Midbrain (tissue), 1 donor: ENCODE measurements around the gene HOXD1.

ENCODE experiments used
- DNase-seq: peaks from one replicate; lab custom pipeline; 2025; lab: John Stamatoyannopoulos, UW

HOXD1 gene

DNA sequence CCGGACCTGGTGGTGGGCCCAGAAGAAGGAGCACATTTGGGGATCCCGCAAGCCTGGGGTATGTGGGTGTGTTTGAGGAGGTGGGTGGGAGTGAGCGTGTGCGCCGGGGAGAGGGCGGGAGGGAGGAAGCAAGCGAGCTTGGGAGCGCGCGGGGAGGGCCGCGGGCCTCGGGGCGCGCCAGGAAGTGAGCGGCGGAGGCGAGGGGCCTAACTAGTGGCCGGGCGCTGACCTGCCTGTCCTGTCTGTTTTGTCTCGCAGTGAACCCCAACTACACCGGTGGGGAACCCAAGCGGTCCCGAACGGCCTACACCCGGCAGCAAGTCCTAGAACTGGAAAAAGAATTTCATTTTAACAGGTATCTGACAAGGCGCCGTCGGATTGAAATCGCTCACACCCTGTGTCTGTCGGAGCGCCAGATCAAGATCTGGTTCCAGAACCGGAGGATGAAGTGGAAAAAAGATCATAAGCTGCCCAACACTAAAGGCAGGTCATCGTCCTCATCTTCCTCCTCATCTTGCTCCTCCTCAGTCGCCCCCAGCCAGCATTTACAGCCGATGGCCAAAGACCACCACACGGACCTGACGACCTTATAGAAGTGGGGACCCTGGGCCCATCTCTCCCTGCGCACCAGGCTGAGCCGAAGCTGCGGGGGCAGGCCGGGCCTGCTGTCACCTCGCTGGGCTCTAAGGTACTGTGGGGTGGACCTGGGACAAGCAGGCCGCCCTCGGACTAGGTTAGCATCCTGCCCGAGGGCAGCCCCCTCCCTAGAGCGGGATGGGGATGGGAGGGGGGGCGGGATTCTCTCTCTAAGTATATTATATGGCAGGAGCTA is 35.9 kb upstream of the HOXD1 start:
- DNase-seq = no peak

DNA sequence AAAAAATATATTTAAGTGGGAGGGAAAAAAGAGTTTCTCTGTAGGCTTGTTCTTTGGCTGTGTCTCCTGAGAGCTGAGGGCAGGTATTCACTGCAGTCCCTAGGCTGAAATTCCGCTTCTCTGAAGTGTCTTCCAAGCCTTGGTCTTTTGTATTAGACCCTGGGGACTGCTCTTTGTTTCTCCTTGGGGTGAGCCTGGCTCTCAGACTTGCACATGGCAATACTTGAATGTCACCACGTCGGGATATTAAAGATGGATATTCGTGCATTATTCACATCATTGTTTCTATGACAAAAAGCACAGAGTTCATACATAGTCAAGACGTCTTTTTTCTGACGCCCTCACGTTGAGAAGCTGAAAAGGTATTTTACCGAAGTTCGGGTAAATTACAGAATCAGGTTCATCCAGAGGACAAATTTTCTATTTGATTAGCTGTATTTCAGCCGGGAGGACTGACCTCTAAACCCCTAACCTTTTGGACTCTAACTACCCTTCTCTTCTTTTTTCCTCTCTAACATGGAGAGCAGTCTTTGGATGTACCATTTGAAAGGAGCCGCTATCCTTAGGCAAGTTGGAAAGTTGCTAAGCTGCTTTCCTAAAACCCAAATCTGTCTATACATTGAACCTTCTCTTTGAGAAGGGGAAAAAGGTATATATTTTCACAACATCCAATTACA is 33.8 kb upstream of the HOXD1 start:
- DNase-seq = no peak

DNA sequence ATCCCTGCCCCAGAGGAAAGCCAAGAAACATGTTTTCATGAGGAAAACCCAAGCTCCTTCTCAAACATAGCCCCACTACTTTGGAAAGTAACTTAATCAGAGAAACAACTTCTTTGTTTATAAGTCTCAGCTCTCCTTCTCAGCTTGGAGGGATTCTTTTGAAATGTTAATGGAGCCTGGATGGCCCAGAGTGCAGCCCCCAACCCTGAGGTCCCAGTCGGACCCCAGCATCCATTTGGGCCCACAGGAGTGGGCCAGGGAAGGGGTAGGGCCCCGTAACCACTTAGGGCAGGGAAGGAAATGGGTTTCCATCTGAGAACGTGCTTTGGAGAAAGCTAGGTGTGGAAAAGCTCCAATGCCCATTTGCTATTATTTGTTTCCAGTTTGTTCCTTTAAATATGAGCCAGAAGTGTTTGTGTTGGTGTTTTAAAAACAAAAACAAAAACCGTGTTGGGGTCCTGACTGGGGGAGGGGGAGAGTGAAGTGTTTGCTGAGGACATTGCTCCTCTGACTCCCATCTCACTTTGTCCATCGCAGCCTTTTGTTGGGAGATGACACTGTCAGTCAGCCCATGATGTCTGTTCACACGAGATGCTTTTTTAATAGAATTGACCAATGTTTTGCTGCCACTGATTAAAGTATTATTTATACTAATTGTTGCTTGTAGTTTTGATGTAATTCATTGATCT is 33.0 kb upstream of the HOXD1 start:
- DNase-seq = no peak

DNA sequence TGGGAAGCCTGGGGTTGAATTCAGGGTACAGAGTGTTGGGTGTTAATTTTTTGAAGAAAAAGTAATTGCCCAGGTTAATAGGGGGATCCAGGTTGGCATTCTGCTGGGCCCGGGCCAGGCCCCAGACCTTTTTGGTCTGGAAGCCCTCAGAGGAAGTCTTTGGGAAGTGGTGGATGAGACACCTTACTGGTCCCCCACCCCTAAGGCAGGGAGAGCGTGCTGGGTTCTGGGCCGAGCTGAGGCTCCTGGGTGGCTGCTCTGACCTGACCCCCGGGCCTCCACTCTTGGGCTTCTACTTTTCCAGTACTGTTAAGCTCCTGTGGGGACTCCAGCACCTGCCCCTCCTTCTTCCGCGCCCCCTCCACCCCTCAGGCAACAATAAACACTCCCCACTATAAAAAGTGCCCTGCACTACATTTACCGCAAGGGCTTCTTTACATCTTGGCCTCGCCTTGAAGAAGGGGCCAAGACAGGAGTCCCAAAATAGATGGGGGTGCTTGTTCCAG is 32.1 kb upstream of the HOXD1 start:
- DNase-seq = no peak

DNA sequence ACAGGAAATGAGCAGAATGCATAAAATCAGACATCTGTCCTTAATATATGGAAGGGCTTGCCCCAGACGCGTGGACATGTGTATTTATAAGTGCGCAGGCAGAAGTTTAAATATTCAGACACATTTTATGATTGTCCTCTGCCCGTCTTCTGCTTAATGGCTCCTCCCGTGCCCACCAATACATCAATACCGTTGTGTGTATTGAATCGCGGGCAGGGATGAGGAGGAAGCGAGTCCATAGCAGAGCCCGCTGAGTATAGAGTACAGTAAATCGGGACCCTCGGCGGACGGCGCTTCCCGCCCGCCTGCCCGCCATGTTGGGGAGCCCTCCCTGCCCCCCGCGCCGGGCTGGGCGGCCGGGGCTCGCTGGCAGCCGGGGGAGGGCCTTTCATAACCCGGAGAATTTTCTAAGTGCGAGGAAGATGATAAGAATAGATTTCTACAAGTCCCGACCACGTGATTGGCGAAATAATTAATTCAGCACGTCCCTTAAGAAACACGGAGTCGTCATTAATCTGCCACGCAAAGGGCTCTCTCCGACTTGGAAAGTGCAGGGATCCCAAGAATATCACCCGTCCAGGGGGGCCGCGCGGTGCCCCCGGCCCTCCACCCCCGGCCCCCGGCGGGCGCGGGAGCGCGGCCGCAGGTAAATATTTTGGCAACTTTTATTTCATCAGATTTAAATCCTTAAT is 31.5 kb upstream of the HOXD1 start, which contains the start of gene HOXD3:
Gene HOXD3 (plus strand): TSS at position 501 of the 692 bp plus-strand sequence. CDS start 11,808 bp downstream, outside the sequence.
- DNase-seq = no peak

DNA sequence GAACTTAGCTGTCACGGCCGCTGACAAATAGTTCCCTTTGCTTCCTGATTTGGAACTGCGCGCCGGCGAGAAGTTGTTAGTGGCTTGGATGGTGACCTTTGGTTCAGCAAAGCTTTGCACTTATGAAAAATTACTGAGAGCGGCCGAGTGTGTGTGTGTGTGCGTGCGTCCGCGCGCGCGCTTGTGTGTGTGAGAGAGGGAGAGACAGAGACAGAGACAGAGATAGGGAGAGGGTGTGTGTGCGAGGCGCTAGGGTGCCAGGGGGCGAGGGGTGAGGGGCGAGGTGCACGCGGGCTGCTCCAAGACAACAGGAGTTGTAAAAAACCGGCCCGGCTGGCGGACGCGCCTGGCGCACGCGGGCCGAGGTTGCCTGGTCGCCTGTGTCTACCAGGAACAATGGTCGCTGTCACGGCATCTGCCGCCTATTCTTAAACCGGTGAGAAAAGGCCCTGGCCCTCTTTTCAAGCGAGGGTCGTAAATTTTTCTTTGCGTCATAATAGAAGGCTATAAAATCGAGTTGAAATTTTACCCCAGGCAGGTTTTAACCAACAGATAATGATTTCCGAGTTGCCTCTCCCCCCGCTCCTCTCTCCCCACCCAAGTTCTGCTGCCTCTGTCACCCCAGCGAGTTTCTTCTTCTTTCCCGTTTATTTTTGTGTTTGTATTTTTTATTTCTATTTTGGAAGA is 30.8 kb upstream of the HOXD1 start:
- no peak for DNase-seq

DNA sequence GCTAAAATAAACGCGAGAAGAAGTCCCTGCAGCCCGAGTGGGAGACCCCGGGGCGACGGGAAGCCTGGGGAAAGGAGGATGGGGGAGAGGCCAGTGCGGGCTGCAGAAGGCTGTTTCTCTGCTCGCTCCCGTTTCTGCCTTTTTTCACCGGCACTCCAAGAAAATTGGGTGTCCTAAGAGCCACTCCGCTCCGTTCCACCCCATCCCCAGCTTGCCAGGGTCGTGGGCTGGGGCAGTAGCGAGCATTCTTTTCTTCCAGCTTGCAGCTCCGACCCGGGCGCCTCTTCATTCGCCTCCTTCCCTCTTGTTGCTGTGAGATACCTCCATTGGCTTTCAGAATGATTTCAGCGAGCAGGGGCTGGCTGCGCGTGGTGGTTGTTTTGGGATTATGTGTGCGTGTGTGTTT is 30.3 kb upstream of the HOXD1 start:
- no peak for DNase-seq

DNA sequence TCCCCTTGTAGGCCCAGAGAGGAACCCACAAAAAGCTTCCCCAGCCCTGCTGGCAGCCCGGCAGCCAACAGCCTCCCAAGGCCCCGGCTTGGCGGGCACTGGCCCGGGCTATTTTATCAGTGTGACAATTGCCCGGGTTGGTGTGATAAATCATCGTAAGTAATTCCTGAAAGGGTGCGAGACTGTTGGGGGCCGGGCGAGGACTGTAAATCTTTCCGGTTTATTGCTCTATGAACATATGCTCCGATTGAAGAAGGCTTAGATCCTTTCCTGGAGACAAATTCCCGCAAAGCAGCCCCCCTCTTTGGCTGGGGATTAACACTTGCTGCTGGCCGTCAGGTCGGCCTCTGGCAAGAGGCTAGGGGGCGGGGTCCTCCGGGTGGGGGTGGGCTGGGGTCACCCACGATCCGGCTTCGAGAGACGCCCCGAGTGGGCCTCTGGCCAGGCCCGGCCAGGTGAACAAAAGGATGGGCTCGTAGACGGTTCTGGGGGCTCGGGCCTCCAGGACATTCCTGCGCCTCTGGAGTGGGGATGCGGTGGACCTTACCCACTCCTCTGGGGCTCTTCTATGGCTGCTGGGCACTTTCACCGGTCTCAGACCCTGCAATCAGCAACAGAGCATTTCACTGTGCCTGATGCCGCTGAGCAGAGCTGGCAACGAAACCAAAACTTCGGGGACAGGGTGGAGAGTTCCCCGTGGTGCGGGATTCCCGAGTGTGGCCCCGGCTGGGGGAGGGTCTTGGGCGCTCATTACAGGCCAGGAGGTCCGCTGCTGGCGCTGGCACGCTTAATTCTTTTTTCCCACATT is 29.4 kb upstream of the HOXD1 start:
- DNase-seq = no peak

DNA sequence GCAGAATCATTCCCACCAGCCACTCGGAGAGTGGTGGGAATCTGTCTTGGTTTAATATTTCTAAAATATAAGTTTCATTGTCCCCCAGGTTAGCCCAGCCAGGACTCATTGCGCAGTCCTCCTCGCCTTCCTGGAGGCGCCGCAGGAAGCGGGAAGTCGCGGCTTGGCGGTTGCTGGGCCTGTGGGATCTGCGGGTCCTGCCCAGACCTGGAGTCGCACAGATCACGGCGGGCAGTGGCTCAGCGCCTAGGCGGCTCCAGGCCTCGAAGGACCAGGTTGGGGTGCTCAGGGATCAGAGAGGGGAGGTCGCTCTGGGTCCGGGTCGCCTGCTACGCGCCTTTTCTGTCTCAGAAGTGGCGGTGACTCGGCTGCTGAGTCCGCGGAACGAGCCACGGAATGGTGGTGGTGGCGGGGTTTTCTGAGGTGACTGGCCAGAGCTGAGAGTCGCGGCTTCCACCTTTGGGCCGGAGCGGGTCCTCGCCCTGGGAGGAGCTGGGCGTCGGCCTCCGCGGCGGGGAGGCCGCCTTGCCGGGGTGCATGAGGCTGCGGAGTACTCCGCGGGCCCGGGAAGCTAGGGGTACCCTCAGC is 28.7 kb upstream of the HOXD1 start:
- DNase-seq = no peak

DNA sequence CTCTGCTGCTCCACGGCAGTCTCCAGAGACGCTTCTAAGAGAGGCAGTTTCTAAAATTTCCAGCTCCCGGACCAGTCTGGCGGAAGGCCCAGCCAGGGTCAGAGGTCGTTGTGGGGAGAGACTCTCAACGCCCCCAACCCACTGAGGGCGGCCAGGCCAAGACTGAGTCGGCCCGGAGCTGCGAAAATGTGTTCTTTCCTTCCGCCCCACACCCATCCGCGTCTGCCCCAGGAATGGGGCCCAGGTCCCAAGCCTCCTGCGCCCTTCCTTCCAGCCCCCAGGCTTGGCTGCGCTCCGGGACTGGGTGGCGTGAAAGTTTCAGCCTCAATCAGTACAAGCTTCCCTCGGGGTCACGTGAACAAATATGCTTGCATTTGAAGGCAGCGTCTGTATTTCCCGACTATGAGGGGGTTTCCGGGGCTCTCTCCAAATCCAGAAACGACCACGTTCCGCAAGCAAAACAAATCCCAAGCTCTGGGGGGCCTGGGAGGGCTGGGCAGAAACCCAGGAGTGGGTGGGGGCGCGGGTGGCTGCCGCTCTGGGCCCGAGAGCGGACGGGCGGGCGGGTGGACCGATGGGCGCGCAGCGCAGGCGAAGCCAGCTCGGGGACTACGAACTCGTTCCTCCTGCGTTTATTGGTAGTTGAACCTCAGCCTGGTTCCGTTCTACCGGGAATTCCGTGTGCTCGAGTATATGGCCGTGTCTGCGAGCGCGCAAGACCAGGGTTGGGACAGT is 28.1 kb upstream of the HOXD1 start:
- no peak for DNase-seq

DNA sequence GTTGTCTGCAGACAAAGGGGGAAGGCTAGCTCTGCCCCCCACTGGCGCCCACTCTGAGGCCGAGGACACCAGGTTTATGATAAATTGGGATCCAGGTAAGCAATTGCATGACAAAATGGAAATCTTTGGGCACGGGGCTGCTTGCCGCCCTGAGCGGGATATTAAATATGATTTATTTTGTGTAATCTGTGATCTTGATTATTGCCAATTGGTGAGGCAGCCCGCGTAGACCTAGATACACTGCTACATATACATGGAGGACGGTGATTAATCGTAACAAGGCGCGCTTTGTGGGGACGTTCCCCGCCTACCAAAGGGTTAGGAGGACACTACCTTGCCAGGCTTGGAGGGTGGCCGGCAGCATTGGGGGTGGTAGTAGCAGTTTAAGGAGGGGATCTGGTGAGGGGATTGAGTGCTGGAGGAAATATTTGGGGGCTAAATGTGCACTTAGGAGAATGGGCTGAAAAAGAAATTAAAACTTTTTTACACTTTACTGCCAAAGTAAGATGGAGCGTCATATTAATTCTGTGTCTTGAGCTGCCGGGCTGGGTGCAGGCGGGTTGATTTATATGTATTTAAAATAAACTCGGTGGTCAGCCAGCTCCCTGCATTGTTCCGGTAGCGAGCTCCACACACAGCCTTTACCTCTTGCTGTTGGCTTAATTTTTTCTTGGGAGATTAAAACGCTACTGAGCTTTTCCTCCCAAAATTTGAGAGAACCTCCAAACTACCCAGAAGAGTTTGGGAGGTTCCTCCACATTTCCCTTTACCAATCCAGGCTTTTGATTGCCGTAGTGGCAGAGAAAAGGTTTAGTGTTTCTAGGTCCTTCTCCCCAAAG is 27.3 kb upstream of the HOXD1 start:
- DNase-seq = no peak

DNA sequence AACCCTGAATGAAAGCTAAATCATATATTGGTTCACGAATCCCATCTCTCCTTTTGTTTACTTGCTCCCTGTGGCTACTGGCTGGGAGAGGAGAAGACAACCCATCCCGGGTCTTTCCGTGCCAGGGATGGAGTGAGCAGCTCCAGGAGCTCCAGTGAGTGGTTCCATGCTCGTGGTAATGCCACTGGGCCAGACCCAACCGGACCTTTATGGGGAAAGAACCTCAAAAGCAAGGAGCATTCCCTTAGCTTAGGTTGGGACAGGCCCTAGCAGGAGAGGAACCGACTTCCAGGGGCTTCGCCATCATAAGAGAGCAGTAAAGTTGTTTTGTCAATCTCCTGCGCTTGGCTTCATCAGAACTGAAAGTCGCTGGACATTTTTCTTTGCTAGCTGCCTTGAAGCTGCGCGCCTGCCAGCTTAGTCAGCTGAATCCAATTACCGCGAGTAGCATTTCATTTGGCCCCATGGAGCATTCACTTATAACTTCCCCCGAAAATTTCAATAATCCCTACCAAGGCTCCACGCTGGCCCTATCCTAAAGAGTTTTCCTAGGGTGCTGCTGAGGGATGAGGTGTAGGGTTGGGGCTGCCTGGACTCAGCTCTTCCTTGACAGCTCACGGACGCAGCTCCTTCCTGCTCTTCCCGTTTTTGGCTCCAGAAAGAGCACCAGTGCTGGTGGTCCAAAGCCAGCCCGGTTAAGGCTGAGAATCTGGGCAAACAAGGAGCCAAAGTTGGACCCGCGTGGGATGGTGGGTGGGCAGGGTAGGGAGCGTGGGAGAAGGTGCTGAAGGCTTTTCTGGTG is 26.4 kb upstream of the HOXD1 start:
- DNase-seq = no peak

DNA sequence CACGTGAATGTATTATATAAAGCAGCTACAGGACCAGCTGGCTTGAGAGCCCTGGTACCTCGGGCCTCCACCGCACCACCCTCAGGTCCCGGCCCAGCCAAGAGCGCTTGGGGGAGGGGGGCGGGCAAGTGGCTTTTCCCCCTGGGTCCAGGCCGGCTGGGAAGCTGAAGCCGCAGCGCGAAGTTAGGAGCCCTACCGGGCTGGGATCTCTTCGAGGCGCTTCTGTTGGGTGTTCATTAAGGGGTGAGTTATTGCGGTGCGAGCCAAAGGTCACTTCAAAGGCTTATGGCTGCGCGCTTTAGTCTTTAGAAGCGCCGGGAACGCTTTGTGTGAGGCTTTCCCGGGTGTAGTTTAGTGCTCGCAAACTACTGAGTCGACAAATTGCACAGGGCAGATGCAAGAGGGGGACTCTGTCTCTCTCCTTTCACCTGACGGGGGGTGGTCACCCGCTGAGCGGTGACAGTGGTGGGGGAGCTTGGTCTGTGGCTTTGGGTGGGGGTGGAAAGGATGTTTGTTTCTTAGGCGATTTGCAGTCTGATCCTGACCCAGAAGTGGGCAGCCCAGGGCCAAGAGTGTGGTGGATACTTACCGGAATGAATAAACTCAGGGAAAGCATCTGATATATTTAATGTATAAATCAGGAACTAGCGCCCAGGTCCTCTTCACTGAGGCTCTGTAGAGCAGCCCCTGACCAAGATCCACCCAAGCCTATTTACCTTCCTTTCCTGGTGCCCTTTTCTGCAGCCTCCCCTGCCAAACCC is 25.4 kb upstream of the HOXD1 start:
- no peak for DNase-seq

DNA sequence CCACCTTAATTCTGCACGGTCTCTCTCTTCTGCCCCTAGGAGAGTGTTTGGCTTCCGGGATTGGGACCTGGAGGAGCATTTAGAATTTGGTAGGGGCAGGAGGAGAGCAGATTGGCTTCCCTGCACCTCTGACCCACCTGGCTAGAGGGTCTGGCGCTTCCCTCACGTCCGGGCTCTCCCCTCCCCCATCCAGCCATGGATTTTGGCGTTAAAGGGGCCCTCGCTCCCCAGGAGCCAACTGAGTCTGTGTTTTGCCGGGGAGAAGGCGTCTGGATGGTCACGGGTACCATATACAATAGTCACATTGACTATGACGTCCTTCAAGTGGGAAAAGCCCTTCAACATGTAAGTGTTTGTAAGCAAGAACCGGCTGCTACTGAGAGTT is 24.8 kb upstream of the HOXD1 start:
- no peak for DNase-seq

DNA sequence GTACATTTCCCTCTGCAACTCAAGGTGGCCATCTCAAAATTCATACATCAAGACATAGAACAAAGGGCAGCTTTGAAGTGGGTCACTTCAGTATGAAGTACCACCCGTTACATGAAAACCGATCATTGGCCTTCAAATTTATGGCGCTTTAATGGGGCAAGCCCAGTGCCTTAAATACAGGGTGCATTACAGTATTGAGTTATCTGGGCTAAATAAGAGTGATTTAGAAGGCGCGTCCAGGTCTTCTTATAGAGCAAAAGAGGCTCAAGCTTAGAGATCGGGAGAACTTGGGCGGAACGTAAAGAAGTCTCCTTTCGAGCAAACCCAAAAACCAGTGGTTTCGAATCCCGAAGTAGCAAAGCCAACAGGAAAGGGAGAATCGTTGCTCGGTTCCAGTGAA is 24.3 kb upstream of the HOXD1 start:
- no peak for DNase-seq

DNA sequence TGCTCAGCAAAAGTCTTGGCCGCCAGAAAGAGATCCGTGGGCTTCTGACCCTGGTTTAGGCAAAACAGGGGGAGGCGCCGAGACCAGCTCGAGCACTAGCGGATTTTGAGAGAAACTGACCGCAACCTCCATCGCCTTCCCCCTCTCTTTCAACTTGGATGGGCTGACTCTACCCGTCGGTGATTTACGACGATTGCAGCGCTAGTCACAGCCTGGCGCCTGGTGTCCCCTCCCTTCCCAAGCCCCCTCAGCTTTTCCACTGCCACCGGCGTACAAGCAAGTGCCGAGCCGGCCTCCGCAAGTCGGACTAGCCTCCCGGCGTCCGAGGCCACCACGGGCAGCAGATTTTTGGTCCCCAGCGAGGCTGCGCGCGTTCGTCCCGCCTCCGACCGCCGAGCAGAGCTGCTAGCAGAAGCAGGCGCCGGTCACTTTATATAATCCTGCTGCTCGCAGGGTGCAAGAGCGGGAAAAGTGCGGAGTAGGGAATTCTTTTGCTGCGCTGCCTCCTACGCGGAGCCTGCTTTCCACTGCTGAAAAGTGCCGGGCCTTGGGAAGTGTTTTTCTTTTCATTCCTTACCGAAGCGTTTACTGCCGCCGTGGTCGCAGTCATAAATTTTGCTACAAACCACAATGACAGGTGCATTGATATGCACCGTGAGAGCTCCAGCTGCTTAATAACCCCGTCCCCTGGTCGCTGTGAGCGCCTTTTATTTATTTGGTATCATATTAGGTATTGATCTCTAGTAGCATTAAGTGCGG is 23.7 kb upstream of the HOXD1 start:
- no peak for DNase-seq
